Panc1 (cell line): Measurements from ENCODE around the gene CDADC1. TPM values are rescaled to one million over a fixed set of nuclear protein-coding genes. Genes with fewer than 3 reads are reported as not detected.

ENCODE experiments used
- ATAC-seq: fragments of 200-7000 bp; cut with Tn5 transposase; 2 replicates; pipeline ENCODE4 v1.9.1; 2020; ENCODE audit warnings: mild to moderate bottlenecking, moderate library complexity
- BruUV-seq: library from RNA; stranded (reverse); fragments of 400-500 nt; replicated peaks from 2 replicates; lab custom pipeline; 2021; lab: Mats Ljungman, UMichigan
- CTCF ChIA-PET: fragments of 300-600 bp; sonication (Branson Sonifier 250); formaldehyde crosslinking; loops from one replicate; lab custom pipeline; 2022; ENCODE audit warnings: antibody characterized with exemption; lab: Charles Lee
- POLR2A ChIA-PET: fragments of 300-600 bp; sonication (Branson Sonifier 250); formaldehyde crosslinking; loops from one replicate; lab custom pipeline; 2022; ENCODE audit warnings: antibody characterized with exemption; lab: Charles Lee
- DNase-seq: peaks from one replicate; pipeline ENCODE4 v3.0.0-alpha.2; 2010; ENCODE audit warnings: low read depth, low spot score
- H3K27ac ChIP-seq: 2 replicates; pipeline ENCODE4 v1.5.1; 2011; ENCODE audit warnings: mild to moderate bottlenecking, low read length, inconsistent platforms
- H3K27me3 ChIP-seq: fragments of 200-500 bp; sonication (Bioruptor generic); 2 replicates; pipeline ENCODE4 v1.6.0; 2014; ENCODE audit warnings: low read length, inconsistent platforms; ENCODE audit not compliant: control insufficient read depth, insufficient read depth
- H3K36me3 ChIP-seq: fragments of 200-500 bp; sonication (Bioruptor generic); 2 replicates; pipeline ENCODE4 v1.5.1; 2014; ENCODE audit warnings: inconsistent platforms, mild to moderate bottlenecking, low read length, moderate library complexity; ENCODE audit not compliant: control insufficient read depth, insufficient read depth
- H3K4me1 ChIP-seq: 2 replicates; pipeline ENCODE4 v1.5.1; 2011; ENCODE audit warnings: inconsistent platforms, mild to moderate bottlenecking, low read length, moderate library complexity; ENCODE audit not compliant: control insufficient read depth, insufficient read depth
- H3K4me3 ChIP-seq, 2 experiments: 2 replicates each; pipeline ENCODE4 v1.5.1; 2011 to 2012; ENCODE audit warnings: low read depth in 2 of 2, low read length in 2 of 2, mild to moderate bottlenecking in 2 of 2, inconsistent platforms in 1 of 2, moderate library complexity in 1 of 2
- H3K9me3 ChIP-seq: fragments of 200-500 bp; sonication (Bioruptor generic); 2 replicates; pipeline ENCODE4 v1.5.1; 2014; ENCODE audit warnings: low read depth, mild to moderate bottlenecking, inconsistent platforms, low read length, moderate library complexity; ENCODE audit not compliant: control insufficient read depth, insufficient read depth
- POLR2AphosphoS5 ChIP-seq: IDR thresholded peaks from 2 replicates; pipeline ENCODE4 v1.6.1; 2012; ENCODE audit warnings: mild to moderate bottlenecking, low read depth, low read length, moderate library complexity
- SIN3A ChIP-seq: IDR thresholded peaks from 2 replicates; pipeline ENCODE4 v1.6.1; 2012; ENCODE audit warnings: low read depth, mild to moderate bottlenecking, low read length, moderate library complexity, borderline replicate concordance; ENCODE audit not compliant: insufficient read depth
- TCF7L2 ChIP-seq: IDR thresholded peaks from 2 replicates; pipeline ENCODE4 v1.6.1; 2011; ENCODE audit warnings: mild to moderate bottlenecking, low read depth, low read length, inconsistent platforms
- in situ Hi-C: cut with HindIII; loops from 2 replicates; pipeline ENCODE4 v1.10.0; 2016; ENCODE audit warnings: low sequenced_read_pairs, low pct_unique_long_range_greater_than_20kb
- intact Hi-C: fragments of 100-400 bp; cut with micrococcal nuclease; formaldehyde crosslinking; loops from one replicate; pipeline ENCODE4 v1.10.0; 2022; ENCODE audit not compliant: unreplicated experiment
- total RNA-seq: library from RNA; stranded (reverse); gene quantifications from one replicate; pipeline ENCODE4 v1.2.1, GENCODE V29; 2021; ENCODE audit not compliant: unreplicated experiment
- TF ChIP-seq, protein P1 (sequence below): fragments of 450-650 bp; IDR thresholded peaks from 2 replicates; pipeline ENCODE4 v1.5.1; 2017; ENCODE audit warnings: mild to moderate bottlenecking
- TF ChIP-seq, protein P2 (sequence below), 2 experiments: IDR thresholded peaks; 2 replicates each; pipeline ENCODE4 v1.6.1; 2011 to 2012; ENCODE audit warnings: low read depth in 2 of 2, control low read depth in 1 of 2, low read length in 1 of 2, mild to moderate bottlenecking in 1 of 2, moderate library complexity in 1 of 2; ENCODE audit not compliant: insufficient read depth in 1 of 2

Gene CDADC1
- total RNA-seq, 1 experiment from 2014 or later, result 11.8 TPM

DNA sequence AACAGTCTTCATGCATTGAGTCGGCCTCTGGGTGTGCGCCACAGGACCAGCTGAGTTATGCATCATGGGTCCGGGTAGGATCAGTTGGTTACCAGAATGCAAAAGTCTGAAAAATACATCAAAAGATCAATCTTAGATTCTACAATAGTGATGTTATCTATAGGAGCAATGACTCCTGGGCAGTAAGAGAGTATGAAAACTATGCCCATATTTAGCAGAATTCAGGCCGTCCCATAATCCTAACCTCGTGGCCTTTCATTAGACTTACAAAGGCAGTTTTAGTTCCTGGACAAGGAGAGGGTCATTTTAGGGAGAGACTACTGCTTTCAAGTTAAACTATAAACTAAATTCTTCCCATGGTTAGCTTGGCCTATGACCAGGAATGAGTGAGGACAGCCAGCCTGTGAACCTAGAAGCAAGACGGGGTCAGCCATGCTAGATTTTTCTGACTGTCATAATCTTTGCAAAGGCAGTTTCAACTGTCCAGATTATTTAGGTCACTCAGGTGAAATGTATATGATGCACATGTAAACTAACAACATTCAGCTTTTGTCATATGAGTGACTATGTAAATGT lies 11.8 kb upstream of the CDADC1 start:
- POLR2A ChIA-PET, result no interaction called here
- CTCF ChIA-PET, result no interaction called here
- DNase-seq (no peak), ATAC-seq (no peak)
- TF ChIP-seq SIN3A (no peak), TCF7L2 (no peak), POLR2AphosphoS5 (no peak)
- TF ChIP-seq, protein P1, sequence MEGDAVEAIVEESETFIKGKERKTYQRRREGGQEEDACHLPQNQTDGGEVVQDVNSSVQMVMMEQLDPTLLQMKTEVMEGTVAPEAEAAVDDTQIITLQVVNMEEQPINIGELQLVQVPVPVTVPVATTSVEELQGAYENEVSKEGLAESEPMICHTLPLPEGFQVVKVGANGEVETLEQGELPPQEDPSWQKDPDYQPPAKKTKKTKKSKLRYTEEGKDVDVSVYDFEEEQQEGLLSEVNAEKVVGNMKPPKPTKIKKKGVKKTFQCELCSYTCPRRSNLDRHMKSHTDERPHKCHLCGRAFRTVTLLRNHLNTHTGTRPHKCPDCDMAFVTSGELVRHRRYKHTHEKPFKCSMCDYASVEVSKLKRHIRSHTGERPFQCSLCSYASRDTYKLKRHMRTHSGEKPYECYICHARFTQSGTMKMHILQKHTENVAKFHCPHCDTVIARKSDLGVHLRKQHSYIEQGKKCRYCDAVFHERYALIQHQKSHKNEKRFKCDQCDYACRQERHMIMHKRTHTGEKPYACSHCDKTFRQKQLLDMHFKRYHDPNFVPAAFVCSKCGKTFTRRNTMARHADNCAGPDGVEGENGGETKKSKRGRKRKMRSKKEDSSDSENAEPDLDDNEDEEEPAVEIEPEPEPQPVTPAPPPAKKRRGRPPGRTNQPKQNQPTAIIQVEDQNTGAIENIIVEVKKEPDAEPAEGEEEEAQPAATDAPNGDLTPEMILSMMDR, result no peak
- TF ChIP-seq, protein P2, sequence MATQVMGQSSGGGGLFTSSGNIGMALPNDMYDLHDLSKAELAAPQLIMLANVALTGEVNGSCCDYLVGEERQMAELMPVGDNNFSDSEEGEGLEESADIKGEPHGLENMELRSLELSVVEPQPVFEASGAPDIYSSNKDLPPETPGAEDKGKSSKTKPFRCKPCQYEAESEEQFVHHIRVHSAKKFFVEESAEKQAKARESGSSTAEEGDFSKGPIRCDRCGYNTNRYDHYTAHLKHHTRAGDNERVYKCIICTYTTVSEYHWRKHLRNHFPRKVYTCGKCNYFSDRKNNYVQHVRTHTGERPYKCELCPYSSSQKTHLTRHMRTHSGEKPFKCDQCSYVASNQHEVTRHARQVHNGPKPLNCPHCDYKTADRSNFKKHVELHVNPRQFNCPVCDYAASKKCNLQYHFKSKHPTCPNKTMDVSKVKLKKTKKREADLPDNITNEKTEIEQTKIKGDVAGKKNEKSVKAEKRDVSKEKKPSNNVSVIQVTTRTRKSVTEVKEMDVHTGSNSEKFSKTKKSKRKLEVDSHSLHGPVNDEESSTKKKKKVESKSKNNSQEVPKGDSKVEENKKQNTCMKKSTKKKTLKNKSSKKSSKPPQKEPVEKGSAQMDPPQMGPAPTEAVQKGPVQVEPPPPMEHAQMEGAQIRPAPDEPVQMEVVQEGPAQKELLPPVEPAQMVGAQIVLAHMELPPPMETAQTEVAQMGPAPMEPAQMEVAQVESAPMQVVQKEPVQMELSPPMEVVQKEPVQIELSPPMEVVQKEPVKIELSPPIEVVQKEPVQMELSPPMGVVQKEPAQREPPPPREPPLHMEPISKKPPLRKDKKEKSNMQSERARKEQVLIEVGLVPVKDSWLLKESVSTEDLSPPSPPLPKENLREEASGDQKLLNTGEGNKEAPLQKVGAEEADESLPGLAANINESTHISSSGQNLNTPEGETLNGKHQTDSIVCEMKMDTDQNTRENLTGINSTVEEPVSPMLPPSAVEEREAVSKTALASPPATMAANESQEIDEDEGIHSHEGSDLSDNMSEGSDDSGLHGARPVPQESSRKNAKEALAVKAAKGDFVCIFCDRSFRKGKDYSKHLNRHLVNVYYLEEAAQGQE (IDR thresholded peaks at IDR 0.05; ENCODE audit: insufficient read depth in 1 of 2, low read depth in 2 of 2, low read length in 1 of 2), result no peak
- intact Hi-C loops, result no loop called here
- H3K27ac ChIP-seq, result no peak overlapping the region
- H3K36me3 ChIP-seq, result no peaks in the 10 kb centered on the region
- in situ Hi-C loops, result no loop called here
- H3K4me3 ChIP-seq, result no peak overlapping the region
- H3K27me3 ChIP-seq, result no peaks in the 10 kb centered on the region
- no peaks in the 10 kb centered on the region for H3K4me1 ChIP-seq
- H3K9me3 ChIP-seq, result no peaks in the 10 kb centered on the region
- no TSS peak for BruUV-seq

DNA sequence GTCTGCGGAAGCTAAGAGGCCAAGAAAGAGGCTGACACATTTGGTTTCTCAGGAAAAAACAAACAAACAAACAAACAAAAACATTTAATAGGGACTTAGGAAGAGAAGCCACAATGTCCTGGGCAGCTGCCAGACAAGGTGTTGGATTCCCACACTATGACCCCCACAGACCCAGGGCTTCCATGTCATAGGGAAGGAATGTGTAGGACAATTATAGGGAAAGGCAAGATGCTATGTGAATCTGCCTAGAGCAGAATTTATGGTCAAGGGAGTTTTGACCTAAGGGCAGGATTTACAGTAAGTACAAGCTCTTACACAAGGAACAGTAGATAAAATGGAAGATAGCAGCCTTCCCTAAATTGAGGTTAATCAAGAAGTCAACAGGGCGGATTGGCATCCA lies 9.1 kb upstream of the CDADC1 start:
- intact Hi-C loops, result no loop called here
- Histone ChIP-seq H3K27ac (no peak overlapping the region), H3K9me3 (no peaks in the 10 kb centered on the region), H3K36me3 (no peaks in the 10 kb centered on the region), H3K4me1 (no peaks in the 10 kb centered on the region), H3K4me3 (no peak overlapping the region), H3K27me3 (no peaks in the 10 kb centered on the region)
- ChIA-PET POLR2A (no interaction called here), CTCF (no interaction called here)
- BruUV-seq, result no TSS peak
- ATAC-seq (peak; percentile 91), DNase-seq (no peak)
- in situ Hi-C loops, result no loop called here
- TF ChIP-seq, protein P1, result no peak
- TF ChIP-seq SIN3A (no peak), TCF7L2 (0 out of 2 replicates have a peak, but pooled peaks have one; percentile 24), POLR2AphosphoS5 (no peak)
